HG03565 (cell line): ENCODE measurements around the gene RAB19.
"Not testable (repeated sequence)": the region's sequence is repeated elsewhere in the genome, so short reads cannot be mapped to it uniquely, and the experiment has no call there.

ENCODE experiments used
- ATAC-seq: cut with Tn5 transposase; IDR thresholded peaks from one replicate; pipeline ENCODE4 v1.9.1; 2021; ENCODE audit warnings: mild to moderate bottlenecking, moderate library complexity; ENCODE audit not compliant: unreplicated experiment

RAB19 gene

GRCh38 chr7:140400381-140400780 lies 3.5 kb upstream of the RAB19 start:
- no peak for ATAC-seq

GRCh38 chr7:140402178-140402835 lies 1.6 kb upstream of the RAB19 start:
- ATAC-seq = no peak

- ATAC-seq = no peak
These were observed 757 bp downstream of the RAB19 start for GRCh38 chr7:140404565-140405065.

GRCh38 chr7:140415361-140415760 lies 11.5 kb downstream of the RAB19 start:
- ATAC-seq = no peak

GRCh38 chr7:140415816-140416215 lies 12.0 kb downstream of the RAB19 start:
- ATAC-seq = not testable (repeated sequence)

- ATAC-seq = no peak
These were observed 12.7 kb downstream of the RAB19 start for GRCh38 chr7:140416560-140416959.

- ATAC-seq = no peak
These were observed 13.7 kb downstream of the RAB19 start for GRCh38 chr7:140417456-140418155.

GRCh38 chr7:140418156-140418472 lies 14.3 kb downstream of the RAB19 start:
- not testable (repeated sequence) for ATAC-seq

GRCh38 chr7:140418653-140419052 lies 14.8 kb downstream of the RAB19 start:
- ATAC-seq = no peak

GRCh38 chr7:140421521-140421920 lies 17.7 kb downstream of the RAB19 start:
- no peak for ATAC-seq

GRCh38 chr7:140423501-140423900 lies 19.6 kb downstream of the RAB19 start:
- ATAC-seq = no peak

GRCh38 chr7:140425718-140426117 lies 21.9 kb downstream of the RAB19 start:
- no peak for ATAC-seq

GRCh38 chr7:140426130-140426529 lies 22.3 kb downstream of the RAB19 start:
- ATAC-seq = no peak

GRCh38 chr7:140433396-140433795 lies 29.5 kb downstream of the RAB19 start:
- ATAC-seq = no peak

GRCh38 chr7:140435252-140435895 lies 31.5 kb downstream of the RAB19 start:
- ATAC-seq = no peak

GRCh38 chr7:140439359-140439758 lies 35.5 kb downstream of the RAB19 start:
- no peak for ATAC-seq

GRCh38 chr7:140440593-140440992 lies 36.7 kb downstream of the RAB19 start:
- no peak for ATAC-seq

- no peak for ATAC-seq
These were observed 37.7 kb downstream of the RAB19 start for GRCh38 chr7:140441519-140441918.

- ATAC-seq = no peak
These were observed 42.6 kb downstream of the RAB19 start for GRCh38 chr7:140446467-140446866.

GRCh38 chr7:140447841-140448240 lies 44.0 kb downstream of the RAB19 start:
- no peak for ATAC-seq

- ATAC-seq = no peak
These were observed 45.1 kb downstream of the RAB19 start for GRCh38 chr7:140448781-140449480.
